DMS 273 treated with DMSO at 0.1 percent for 48 hours (cell line): ENCODE data around the gene GJC3.
"Not testable (repeated sequence)": the region's sequence is repeated elsewhere in the genome, so short reads cannot be mapped to it uniquely, and the experiment has no call there.

Experiments
- DNase-seq: peaks from one replicate; lab custom pipeline; 2025; lab: John Stamatoyannopoulos, UW

The GJC3 gene

DNA sequence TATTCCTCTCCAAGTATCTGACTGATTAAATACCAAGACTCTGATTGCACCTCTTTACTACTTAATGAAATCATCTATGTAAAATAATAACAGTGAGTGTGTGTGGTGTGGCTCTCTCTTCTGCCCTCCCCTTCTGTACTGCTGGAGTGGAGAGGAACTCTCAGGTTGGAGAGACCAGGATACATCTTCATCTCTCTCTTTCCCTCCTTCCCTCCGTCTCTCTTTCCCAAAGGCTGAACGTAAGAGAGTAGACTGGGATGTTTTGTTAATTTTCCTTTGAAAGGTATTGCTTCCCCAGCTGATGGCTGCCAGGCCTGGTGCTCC, 272 bp upstream of the GJC3 start:
- no peak for DNase-seq

DNA sequence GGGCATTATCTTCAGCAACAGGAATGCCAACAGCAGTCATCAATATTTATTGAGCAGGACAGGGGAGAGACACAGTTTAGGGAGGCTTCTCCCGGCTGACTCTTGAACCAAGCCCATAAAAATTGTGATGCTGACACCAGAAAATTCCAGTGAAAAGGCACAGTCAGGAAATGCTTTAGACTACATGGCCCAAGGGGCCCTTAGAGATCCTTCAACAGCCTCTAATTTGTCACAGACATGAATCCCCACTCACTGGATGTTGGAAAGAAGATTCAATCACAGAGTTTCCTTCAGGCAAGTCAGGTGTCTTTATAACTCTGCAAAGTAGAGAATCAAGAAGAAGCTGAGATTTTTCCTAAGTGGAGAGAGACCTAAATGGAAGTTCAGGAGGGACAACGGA, 1.2 kb downstream of the GJC3 start:
- no peak for DNase-seq

DNA sequence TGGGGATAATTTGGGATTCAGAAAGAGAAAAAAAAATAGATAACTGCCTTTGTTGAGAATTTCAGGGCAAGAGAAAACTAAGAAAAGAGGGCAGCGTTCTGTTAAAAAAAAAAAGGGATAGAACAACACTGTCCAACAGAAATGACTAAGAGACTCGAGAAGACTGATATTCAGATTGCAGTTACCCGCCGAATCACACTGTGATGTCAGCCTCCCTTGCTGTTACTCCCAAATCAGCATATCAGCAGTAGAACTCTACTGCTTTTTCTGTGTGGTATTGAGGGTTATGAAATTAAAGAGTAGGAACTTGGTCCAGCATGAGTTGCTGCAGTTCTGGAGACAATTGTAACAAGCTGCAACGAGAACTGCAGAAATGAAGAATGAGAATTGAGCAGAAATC, 1.9 kb downstream of the GJC3 start:
- DNase-seq, result no peak

DNA sequence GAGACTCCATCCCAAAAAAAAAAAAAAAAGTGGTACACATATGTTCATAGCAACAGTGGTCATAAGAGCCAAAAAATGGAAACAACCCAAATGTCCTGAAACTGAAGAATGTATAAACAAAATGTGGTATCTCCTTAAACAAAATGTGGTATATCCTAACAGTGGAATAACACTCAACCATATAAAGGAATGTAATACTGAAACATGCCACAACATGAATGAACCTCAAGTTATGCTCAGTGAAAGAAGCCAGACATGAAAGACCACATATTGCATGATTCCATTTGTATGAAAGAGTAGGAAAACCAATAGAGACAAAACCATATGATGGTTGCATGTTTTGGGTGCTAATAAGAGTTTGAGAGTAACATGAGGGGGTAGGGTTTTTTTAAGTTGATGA, 3.1 kb downstream of the GJC3 start:
- DNase-seq, result no peak

DNA sequence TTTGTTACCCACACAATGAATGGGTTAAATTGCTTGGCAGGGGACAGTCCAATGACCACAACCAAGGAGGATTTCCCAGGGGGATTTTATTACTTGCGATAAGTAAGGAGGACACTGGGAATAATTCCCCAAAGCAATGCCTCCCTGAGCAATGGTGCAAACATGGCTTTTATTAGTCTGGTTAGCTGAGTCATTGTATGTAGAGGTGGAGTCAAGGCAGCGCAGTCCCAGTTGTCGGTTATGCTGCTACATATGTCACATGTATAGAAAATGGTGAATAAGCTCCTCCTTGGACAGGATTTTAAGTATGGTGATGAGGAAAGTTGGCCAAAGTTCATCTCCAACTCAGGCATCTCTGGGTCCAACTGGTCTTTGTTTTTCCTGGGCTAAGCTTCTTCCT, 6.2 kb downstream of the GJC3 start:
- no peak for DNase-seq

DNA sequence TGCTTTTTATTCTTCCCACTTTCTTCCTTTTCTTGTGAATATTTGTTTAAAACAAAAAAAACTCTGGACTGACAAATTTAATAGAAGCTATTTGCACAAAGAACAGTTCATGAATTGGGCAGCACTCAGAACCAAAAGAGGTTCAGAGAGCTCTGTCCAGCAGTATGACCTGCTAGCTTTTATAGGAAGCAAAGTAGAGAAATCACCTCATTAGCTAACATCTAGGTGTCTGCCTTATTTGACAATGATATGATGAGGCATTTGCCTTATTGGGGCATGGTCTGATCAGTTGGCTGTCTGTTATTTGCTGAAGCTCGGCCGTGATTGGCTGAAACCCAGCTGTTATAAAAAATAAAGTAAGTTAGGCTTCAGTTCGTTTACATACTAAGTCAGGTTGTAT, 9.3 kb downstream of the GJC3 start:
- no peak for DNase-seq

DNA sequence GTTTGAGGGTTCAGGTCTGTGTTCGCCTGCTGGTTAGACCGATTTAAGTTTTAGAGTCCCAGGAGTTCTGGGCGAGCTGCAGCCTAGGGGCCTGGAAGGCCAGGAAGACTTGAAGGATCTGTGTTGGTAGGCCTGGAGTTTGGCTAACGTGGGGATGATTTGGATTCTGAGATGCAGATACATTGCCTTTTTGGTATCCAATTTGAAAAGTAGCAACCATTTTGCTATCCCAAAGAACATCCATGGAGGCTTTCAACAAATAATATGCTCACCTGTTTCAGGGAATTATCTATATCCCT, 9.7 kb downstream of the GJC3 start:
- DNase-seq, result no peak

DNA sequence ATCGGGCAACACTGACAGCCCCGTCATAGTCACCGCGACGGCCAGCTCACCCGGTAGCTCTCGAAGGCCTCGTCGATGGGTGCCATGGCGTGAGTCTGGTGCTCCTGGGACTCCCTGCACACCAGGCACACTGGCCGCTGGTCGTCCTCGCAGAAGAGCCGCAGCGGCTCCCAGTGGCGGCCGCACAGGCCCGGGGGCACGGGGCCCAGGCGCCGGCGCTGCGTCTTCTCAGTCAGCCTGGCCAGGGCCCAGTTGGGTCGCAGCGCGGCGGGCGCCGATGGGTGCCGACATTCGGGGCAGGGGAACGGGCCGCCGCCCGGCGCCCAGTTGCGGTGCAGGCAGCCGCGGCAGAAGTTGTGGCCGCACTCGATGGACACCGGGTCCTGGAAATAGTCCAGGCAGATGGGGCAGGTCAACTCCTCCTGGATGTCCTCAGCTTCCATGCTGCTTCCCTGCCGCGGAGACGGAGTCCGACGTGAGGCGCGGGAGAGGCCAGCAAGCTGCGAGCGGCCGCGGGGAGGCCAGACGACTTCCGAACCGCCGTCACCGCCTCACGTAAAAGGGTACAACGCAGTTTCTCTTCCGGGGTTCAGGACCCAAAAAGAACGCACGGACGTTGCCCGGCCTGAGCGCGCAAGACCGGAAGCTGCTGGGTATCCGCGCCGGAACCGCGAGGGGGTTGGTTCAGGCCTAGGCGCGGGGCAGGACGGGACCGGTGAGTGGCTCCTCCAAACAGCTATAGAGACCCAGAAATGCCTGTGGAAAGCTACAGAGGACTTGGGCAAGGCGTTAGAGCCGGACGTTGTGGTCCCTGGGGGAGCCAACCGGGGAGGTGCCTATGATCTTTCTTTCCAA, 10.2 kb downstream of the GJC3 start, which contains the start of gene TRIM4:
TRIM4 (minus strand) TSS at position 572 of the 855 bp plus-strand sequence; CDS start at position 443, 129 bp downstream.
- peak; percentile 80 for DNase-seq

DNA sequence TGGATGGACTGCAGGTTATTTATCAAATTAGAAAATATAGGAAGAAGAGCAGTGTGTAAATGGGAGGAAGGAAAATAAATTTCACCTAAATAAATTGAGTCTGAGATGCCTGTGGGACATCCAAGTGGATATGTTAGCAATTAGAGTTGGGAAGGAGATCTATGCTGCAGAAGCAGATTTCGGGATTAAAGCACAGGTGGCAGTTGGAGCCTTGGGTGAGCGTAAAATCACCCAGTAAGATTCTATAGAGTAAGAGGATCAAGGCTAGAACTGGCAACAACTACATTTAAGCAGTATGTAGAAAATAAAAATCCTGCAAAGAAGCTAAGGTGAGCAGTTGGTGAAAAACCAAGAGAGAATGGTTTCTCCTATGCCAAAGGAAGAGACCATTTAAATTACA, 18.4 kb downstream of the GJC3 start:
- DNase-seq, result no peak

DNA sequence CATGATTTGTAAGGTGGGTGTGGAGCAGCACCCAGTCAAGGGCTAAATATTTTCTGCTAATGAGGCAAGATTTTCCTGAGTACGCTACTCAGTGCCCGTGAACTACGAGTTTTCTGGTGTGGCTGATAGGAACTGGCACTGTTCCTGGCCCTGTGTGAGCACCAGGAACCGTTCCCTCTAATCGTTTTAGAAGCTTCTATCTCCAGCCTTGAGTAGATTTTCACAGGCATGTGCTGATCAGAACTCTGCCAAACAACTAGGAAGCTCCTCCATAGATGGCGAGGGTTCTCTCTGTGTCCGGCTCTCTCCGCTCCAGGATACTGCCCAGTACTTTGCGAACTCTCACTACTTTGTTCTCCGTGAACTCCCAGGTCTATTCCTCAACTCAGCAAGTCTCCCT, 27.8 kb downstream of the GJC3 start:
- no peak for DNase-seq

DNA sequence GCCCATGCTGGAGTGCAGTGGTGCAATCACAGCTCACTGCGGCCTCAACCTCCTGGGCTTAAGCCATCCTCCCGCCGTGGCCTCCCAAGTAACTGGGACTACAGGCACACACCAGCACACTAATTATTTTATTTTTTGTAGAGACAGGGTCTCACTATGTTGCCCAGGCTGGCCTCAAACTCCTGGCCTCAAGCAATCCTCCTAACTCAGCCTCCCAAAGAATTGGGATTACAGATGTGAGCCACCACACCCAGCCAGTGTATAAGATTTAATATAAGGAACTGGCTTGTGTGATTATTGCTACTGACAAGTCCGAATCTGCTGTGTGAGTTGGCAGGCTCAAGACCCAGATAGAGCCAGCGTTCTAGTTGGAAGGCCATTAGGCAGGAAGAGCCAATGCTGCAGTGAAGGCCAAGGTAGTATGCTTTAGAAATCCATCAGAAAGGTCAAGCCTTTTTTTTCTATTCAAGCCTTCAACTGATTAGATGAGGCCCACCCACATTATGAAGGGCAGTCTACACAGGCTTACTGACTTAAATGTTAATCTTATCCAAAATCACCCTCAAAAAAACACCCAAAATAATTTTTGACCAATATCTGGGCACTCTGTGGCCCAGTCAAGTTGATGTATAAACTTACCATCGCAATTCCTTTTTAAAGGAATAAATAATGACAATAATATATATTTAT, 29.4 kb downstream of the GJC3 start:
- no peak for DNase-seq

DNA sequence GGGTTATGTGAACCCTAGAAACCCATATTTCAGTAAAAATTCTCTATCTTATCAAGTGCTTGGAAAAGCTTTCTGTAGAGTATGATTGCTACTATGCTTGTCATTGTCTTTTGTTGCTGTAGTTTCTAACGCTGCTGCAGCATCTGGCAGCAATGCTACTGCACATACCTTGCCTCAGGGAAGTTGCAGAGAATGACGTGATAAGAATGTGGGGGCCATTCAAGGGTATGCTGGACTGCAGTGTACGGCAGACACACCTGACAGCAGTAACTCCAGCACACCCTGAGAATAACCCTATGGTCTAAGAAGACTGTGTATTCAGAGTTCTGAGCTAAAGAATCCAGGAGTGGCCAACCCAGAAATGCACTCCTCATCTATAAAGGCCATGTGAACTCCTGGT, 30.6 kb downstream of the GJC3 start:
- no peak for DNase-seq

DNA sequence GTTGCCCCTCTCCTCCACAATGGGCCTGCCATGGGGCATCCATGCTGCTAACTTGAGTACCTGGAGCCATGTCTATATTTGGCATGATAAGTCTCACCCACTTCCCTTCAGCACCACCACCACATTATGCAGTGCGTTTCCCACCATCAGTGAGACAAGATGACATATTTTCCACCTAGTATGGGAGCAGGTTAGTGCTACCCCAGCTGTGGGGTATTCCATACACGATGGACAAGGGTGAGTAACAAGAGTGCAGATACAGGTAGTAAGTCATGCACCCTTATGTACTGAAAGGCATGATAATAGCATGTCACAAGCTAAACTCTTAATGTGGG, 31.4 kb downstream of the GJC3 start:
- DNase-seq, result no peak

DNA sequence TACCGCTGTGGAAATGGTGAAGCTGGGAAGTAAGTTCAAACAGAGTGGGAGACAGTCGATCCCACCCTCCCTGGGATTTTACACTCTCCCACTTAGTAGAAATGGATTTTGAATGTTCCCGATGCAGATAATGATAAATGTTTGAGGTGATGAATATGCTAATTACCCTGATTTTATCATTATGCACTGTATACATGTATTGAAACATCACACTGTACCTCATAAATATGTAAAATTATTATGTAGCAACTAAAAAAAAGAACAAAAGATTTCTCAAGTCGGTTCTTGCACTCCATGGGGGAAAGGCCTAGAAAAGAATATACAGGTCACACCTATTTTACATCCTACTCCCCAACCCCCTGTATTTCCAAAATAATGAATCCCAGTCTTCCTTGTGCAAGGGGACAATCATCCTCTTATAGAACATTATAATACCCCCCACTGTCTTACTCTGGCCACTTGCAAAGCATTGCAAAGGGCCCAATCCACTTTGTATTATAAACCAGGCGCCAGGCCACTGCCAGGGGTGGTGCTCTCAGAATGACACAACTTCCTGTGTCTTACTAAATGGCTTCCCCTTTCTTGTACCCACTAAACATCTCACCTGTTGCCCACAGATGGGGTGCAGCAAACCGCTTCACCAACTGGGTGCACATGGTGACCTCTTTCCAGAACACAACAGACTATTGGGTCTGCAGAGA, 31.9 kb downstream of the GJC3 start:
- no peak for DNase-seq

DNA sequence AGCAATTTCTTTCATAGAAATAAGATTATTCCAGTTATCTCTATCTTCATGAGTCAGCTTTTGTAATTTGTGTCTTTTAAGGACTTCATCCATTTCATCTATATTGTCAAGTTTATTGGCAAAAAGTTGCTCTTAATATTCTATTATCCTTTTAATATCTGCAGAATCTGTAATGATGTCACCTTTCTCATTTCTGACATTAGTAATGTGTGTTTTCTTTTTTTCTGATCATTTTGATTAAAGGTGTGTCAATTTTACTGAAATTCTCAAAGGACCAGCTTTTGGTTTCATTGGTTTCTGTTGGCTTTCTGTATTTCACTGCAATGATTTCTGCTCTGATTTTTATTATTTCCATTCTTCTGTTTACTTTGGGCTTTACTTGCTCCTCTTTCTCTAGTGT, 34.7 kb downstream of the GJC3 start:
- no peak for DNase-seq

DNA sequence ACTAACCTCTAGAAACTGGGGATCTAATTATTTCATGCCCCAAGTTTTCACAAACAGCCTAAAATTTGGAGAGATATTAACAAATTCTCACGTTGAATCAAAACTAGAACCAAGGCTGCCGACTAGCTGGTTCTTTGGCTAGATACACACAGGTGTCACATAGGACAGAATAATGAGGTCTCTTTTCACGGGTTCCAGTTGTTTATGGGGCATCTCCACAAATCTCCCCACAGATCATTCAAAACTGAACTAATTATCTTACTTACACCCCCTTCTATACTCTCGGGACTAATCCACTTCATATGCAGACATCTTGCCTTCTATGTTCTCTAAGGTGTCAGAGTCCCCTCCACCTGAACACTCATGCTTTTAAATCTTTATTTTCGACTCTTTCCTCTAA, 36.1 kb downstream of the GJC3 start:
- DNase-seq, result no peak

DNA sequence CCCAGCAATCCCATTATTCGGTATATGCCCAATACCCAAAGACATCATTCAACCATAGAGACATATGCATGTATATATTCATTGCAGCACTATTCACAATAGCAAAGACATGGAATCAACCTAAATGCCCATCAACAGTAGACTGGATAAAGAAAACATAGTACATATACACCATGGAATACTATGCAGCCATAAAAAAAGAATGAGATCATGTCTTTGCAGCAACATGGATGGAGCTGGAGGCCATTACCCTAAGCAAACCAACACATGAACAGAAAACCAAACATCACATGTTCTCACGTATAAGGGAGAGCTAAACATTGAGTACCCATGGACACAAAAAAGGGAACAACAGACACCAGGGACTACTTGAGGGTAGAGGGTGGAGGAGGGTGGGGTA, 39.1 kb downstream of the GJC3 start:
- not testable (repeated sequence) for DNase-seq

DNA sequence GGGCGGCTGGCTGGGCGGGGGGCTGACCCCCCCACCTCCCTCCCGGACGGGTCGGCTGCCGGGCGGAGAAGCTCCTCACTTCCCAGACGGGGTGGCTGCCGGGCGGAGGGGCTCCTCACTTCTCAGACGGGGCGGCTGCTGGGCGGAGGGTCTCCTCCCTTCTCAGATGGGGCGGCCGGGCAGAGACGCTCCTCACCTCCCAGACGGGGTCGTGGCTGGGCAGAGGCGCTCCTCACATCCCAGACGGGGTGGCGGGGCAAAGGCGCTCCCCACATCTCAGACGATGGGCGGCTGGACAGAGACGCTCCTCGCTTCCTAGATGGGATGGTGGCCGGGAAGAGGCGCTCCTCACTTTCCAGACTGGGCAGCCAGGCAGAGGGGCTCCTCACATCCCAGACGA, 41.1 kb downstream of the GJC3 start:
- not testable (repeated sequence) for DNase-seq

DNA sequence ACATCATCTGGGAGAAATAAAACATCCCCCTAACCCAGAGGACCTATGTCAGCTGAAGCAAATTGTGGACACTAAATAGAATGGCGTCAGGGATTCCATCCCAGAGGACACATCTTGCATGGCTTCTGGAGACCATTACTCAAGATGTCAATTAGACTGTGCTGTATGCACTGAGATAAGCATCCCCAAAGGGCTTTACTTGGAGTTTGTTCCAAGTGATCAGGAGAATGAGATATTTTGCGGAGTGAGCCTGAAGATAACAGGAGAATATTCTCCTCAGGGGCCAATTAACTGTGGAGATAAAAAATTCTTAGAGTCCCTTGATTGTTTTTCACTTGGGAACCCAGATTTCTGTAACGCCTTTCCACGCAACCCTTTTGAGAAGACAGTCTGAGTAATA, 48.0 kb downstream of the GJC3 start:
- DNase-seq, result no peak

DNA sequence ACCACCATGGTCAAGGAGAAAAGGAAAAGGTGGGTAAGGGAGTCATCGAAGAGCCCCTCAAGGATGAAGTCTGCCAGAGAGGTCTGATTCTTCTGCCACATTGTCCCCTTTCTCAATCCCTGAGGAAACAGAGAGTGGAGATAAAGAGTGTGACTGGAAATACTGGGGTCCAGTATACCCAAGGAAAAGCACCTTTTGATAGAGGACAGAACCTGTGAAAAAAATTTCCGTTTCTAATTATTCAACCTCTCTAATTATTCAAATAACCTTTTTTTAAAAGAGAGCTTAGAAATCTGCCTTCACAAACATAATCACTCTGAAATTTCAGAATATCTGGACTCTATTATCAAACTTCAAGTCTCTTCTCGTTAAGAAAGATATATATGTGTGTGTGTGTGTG, 52.5 kb downstream of the GJC3 start, which contains the start of gene OR2AE1:
OR2AE1 (minus strand) TSS at position 101 of the 400 bp plus-strand sequence; CDS start at position 101, 0 bp downstream.
- DNase-seq, result no peak

DNA sequence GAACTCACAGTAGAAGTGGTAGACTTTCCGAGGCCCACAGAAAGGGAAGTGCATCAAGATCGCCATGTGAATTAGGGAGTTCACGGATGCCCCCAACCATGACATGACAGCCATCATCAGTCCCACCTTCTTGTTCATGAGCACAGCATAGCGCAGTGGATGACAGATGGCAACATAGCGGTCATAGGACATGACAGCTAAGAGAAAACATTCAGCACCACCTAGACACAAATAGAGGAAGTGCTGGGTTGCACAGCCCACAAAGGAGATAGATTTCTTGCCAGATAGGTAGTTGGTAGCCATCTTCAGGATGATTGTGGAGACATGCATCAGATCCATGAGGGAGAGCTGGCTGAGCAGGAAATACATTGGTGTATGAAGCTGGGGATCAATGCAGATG, 52.9 kb downstream of the GJC3 start:
- DNase-seq, result no peak
